Activated CD8-positive, alpha-beta T cell treated with anti-CD3 and anti-CD28 coated beads for 36 hours (primary cell): Measurements from ENCODE around the gene SLC16A8. TPM values are rescaled to one million over a fixed set of nuclear protein-coding genes. Genes with fewer than 3 reads are reported as not detected.

Experiments
- ATAC-seq: fragments of 200-7000 bp; cut with Tn5 transposase; one replicate; pipeline ENCODE4 v1.10.0; 2021; ENCODE audit warnings: mild to moderate bottlenecking, moderate library complexity
- CTCF ChIA-PET: fragments of 350-600 bp; sonication (Branson Sonifier 250); formaldehyde crosslinking; loops from one replicate; lab custom pipeline; 2021; ENCODE audit warnings: antibody characterized with exemption; lab: Charles Lee
- POLR2A ChIA-PET: fragments of 350-600 bp; sonication (Branson Sonifier 250); formaldehyde crosslinking; loops from one replicate; lab custom pipeline; 2021; ENCODE audit warnings: antibody characterized with exemption; lab: Charles Lee
- DNase-seq: peaks from one replicate; pipeline ENCODE4 v3.0.0-alpha.2; 2020
- H3K27ac Mint-ChIP-seq: one replicate; pipeline ENCODE4 v1.8.0; 2021; ENCODE audit warnings: mild to moderate bottlenecking, mixed read lengths
- H3K27me3 Mint-ChIP-seq: one replicate; pipeline ENCODE4 v1.8.0; 2021; ENCODE audit warnings: mixed read lengths
- H3K36me3 Mint-ChIP-seq: one replicate; pipeline ENCODE4 v1.8.0; 2021; ENCODE audit warnings: low read depth, mixed read lengths
- H3K4me1 Mint-ChIP-seq: one replicate; pipeline ENCODE4 v1.8.0; 2021; ENCODE audit warnings: low read depth, mixed read lengths
- H3K4me3 Mint-ChIP-seq: one replicate; pipeline ENCODE4 v1.8.0; 2021; ENCODE audit warnings: mild to moderate bottlenecking, moderate library complexity, mixed read lengths
- H3K9me3 Mint-ChIP-seq: one replicate; pipeline ENCODE4 v1.8.0; 2021; ENCODE audit warnings: mixed read lengths
- CTCF ChIP-seq: fragments of 200-600 bp; IDR thresholded peaks from one replicate; pipeline ENCODE4 v1.8.0; 2022; ENCODE audit warnings: antibody characterized with exemption, mild to moderate bottlenecking
- intact Hi-C: fragments of 100-400 bp; cut with micrococcal nuclease; formaldehyde crosslinking; loops from one replicate; pipeline ENCODE4 v1.10.0; 2022
- total RNA-seq, 2 experiments: library from RNA; stranded (reverse); gene quantifications; one replicate each; pipeline ENCODE4 v1.2.3, GENCODE V29; 2021

SLC16A8 gene
- total RNA-seq, 2 experiments from 2014 or later = not detected

- intact Hi-C loops = no loop called here
- no peak overlapping the region for H3K27ac Mint-ChIP-seq
- no peak for TF ChIP-seq CTCF
- ChIA-PET CTCF (interaction anchor here (0.9 to 1.7 kb wide), 3 partner anchors 8 to 51 kb away, joined by 3 to 9 read pairs (median 4); no protein-coding TSS in a partner anchor), POLR2A (interaction anchor here (1.4 kb wide), 1 partner anchor 78 kb away, joined by 4 read pairs; the partner anchor contains the start of gene PLA2G6)
- no peaks in the 10 kb centered on the region for H3K9me3 Mint-ChIP-seq
- H3K27me3 Mint-ChIP-seq = no peaks in the 10 kb centered on the region
- H3K4me1 Mint-ChIP-seq = peaks cover 6% of the 10 kb centered on the region
- ATAC-seq (no peak), DNase-seq (no peak)
- H3K4me3 Mint-ChIP-seq = no peak overlapping the region
- no peaks in the 10 kb centered on the region for H3K36me3 Mint-ChIP-seq
Measured at GRCh38 chr22:38103641-38104040, 19.7 kb upstream of the SLC16A8 start.

GRCh38 chr22:38098410-38099249 lies 14.6 kb upstream of the SLC16A8 start:
- Mint-ChIP-seq H3K27me3 (no peaks in the 10 kb centered on the region), H3K36me3 (no peaks in the 10 kb centered on the region), H3K4me1 (no peaks in the 10 kb centered on the region), H3K9me3 (no peaks in the 10 kb centered on the region), H3K27ac (no peak overlapping the region), H3K4me3 (no peak overlapping the region)
- DNase-seq (no peak), ATAC-seq (no peak)
- intact Hi-C loops = no loop called here
- ChIA-PET POLR2A (interaction anchor here (0.9 to 1.0 kb wide), 2 partner anchors 16 to 94 kb away, joined by 3 read pairs; no protein-coding TSS in a partner anchor), CTCF (interaction anchor here (0.8 to 4.3 kb wide), 3 partner anchors 15 to 46 kb away, joined by 3 to 23 read pairs (median 10); no protein-coding TSS in a partner anchor)
- TF ChIP-seq CTCF = no peak

GRCh38 chr22:38097557-38098409 lies 13.8 kb upstream of the SLC16A8 start:
- POLR2A ChIA-PET = interaction anchor here (0.9 kb wide), 1 partner anchor 257 kb away, joined by 3 read pairs; no protein-coding TSS in a partner anchor
- ATAC-seq (no peak), DNase-seq (no peak)
- Mint-ChIP-seq H3K27me3 (no peaks in the 10 kb centered on the region), H3K27ac (no peak overlapping the region), H3K4me3 (no peak overlapping the region), H3K4me1 (no peaks in the 10 kb centered on the region), H3K9me3 (no peaks in the 10 kb centered on the region), H3K36me3 (no peaks in the 10 kb centered on the region)
- TF ChIP-seq CTCF = no peak
- CTCF ChIA-PET = interaction anchor here (1.1 to 4.3 kb wide), 4 partner anchors 16 to 133 kb away, joined by 3 to 23 read pairs (median 6); no protein-coding TSS in a partner anchor
- intact Hi-C loops = no loop called here

GRCh38 chr22:38097058-38097457 lies 13.1 kb upstream of the SLC16A8 start:
- ChIA-PET CTCF (interaction anchor here (1.1 to 4.3 kb wide), 3 partner anchors 17 to 134 kb away, joined by 3 to 23 read pairs (median 3); no protein-coding TSS in a partner anchor), POLR2A (no interaction called here)
- TF ChIP-seq CTCF = no peak
- ATAC-seq (no peak), DNase-seq (no peak)
- H3K27me3 Mint-ChIP-seq = no peaks in the 10 kb centered on the region
- H3K27ac Mint-ChIP-seq = no peak overlapping the region
- no peaks in the 10 kb centered on the region for H3K9me3 Mint-ChIP-seq
- intact Hi-C loops = no loop called here
- H3K4me1 Mint-ChIP-seq = no peaks in the 10 kb centered on the region
- H3K36me3 Mint-ChIP-seq = no peaks in the 10 kb centered on the region
- H3K4me3 Mint-ChIP-seq = no peak overlapping the region
